Measurements from ENCODE around the gene CABP5.
"Not testable (repeated sequence)": the region's sequence is repeated elsewhere in the genome, so short reads cannot be mapped to it uniquely, and the experiment has no call there.

DNA sequence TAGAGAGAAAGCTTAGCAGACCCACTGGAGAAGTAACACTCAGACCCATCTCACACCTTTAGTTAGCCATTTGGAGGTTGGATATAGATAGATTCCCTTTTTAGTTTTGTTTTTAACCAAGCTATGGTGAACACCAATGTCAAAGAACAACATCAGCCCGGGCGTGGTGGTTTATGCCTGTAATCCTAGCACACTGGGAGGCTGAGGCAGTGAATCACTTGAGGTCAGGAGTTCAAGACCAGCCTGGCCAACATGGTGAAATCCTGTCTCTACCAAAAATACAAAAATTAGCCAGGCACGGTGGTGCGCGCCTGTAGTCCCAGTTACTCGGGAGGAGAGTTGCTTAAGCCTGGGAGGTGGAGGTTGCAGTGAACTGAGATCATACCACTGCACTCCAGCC is 45.1 kb upstream of the CABP5 start:
- TF ChIP-seq, protein P1, sequence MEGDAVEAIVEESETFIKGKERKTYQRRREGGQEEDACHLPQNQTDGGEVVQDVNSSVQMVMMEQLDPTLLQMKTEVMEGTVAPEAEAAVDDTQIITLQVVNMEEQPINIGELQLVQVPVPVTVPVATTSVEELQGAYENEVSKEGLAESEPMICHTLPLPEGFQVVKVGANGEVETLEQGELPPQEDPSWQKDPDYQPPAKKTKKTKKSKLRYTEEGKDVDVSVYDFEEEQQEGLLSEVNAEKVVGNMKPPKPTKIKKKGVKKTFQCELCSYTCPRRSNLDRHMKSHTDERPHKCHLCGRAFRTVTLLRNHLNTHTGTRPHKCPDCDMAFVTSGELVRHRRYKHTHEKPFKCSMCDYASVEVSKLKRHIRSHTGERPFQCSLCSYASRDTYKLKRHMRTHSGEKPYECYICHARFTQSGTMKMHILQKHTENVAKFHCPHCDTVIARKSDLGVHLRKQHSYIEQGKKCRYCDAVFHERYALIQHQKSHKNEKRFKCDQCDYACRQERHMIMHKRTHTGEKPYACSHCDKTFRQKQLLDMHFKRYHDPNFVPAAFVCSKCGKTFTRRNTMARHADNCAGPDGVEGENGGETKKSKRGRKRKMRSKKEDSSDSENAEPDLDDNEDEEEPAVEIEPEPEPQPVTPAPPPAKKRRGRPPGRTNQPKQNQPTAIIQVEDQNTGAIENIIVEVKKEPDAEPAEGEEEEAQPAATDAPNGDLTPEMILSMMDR (conservative IDR thresholded peaks at IDR 0.05; ENCODE audit: low read depth, low read length), result not testable (repeated sequence)
- TF ChIP-seq EZH2 (IDR thresholded peaks at IDR 0.05; ENCODE audit: borderline replicate concordance, low read depth, low read length, poor library complexity, severe bottlenecking), result not testable (repeated sequence)

Measured in A673 (cell line).